HPDE6-E6E7 (cell line): ENCODE results near the gene FAM83E.

Source experiments
- DNase-seq: peaks from one replicate; pipeline ENCODE4 v3.0.0; 2011; ENCODE audit warnings: missing footprints; ENCODE audit errors: extremely low spot score

The FAM83E gene

DNA sequence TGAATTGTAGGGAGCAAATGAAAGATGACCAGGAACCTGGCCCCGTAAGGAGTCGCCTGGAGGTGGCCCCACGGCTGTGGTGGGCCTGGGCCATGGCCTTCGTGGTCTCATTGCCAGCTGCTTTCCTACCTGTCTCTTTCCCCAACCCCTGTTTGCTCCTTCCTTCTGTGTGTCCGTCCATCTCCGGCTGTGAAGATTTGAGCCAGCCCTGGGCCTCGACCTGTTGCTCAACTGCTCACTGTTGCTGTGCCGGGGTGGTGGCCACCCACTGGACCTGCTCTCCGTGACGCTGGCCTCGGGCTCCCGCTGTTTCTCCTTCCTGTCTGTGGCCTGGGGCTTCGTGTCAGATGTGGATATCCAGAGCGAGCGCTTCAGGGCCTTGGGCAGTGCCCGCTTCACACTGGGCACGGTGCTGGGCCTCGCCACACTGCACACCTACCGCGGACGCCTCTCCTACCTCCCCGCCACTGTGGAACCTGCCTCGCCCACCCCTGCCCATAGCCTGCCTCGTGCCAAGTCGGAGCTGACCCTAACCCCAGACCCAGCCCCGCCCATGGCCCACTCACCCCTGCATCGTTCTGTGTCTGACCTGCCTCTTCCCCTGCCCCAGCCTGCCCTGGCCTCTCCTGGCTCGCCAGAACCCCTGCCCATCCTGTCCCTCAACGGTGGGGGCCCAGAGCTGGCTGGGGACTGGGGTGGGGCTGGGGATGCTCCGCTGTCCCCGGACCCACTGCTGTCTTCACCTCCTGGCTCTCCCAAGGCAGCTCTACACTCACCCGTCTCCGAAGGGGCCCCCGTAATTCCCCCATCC is 13.8 kb upstream of the FAM83E start:
- no peak for DNase-seq

GRCh38 chr19:48627865-48628314 is 13.0 kb upstream of the FAM83E start:
- no peak for DNase-seq

GRCh38 chr19:48627201-48627864 is 12.5 kb upstream of the FAM83E start:
- no peak for DNase-seq

DNA sequence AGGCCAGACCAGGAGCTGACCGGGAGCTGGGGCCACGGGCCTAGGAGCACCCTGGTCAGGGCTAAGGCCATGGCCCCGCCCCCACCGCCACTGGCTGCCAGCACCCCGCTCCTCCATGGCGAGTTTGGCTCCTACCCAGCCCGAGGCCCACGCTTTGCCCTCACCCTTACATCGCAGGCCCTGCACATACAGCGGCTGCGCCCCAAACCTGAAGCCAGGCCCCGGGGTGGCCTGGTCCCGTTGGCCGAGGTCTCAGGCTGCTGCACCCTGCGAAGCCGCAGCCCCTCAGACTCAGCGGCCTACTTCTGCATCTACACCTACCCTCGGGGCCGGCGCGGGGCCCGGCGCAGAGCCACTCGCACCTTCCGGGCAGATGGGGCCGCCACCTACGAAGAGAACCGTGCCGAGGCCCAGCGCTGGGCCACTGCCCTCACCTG is 11.0 kb upstream of the FAM83E start:
- DNase-seq = no peak

GRCh38 chr19:48624791-48625723 is 10.2 kb upstream of the FAM83E start:
- no peak for DNase-seq

- no peak for DNase-seq
Observed at GRCh38 chr19:48624067-48624594, 9.3 kb upstream of the FAM83E start.

DNA sequence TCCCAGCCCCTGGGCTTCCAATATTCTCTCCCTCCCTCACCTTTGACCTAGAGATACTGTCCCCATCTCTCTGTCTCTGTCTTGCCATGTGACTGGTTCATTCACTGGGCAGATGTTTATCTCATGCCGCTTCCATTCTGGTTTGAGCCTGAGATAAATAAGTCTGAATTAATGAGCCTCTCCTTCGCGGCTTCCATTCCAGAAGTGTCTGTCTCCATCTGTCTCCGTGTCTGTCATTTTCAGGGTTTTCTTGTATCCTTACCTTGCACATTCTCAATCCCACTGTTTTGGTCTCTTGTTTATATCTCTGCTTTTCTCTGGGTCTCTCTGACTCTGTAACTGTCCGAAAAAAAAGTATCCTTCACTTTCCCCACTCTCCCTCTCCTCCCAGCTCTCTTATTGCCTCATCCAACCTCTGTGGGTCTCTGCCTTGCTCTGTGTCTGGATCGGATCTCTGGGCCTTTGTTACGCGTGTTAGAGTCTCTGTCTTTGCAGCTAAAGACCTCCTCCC is 8.7 kb upstream of the FAM83E start:
- DNase-seq = no peak

- DNase-seq = no peak
Observed at GRCh38 chr19:48619692-48620585, 5.1 kb upstream of the FAM83E start.

DNA sequence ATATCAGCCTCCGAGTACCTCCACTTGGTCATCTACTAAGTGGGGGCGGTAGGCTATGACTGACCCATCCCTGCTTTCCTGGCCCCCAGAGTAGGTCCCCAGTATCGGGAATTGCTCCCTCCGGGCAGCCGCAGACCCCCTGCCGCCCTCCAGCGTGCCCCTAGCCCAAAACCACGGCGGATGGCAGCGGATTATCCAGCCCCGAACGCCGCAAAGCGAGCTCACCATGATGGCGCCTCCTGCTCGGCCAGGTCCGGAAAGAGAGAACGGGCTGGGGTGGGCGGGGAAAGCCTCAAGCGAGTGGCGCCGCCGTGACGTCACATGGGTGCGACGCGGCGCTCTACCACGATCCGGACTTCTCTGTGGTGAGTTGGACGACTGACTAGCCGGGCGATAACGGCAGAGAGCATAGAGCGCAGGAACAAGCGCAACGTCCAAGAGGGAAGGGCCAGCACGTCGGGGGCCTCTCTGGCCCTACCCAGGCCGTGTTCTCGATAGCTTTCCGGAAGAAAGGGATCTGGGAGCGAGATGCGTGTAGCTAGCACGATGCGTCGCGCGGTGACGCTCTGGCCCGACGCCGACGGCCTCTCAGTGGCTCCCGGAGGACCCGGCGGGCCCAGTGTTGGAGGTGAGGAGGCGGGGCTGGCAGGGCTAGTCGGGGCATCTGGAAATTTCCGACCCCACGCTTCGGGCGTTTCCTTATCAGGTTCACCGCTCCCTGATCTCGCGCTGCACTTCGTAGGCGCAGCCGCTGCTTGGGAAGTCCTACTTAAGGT is 4.2 kb upstream of the FAM83E start, which contains the start of the genes RPL18 and SPHK2:
RPL18 (minus strand) TSS at position 263 of the 776 bp plus-strand sequence; CDS start at position 228, 35 bp downstream.
SPHK2 (plus strand) TSS at position 591 of the 776 bp plus-strand sequence. CDS start 1,009 bp downstream, outside the sequence.
- peak; percentile 95 for DNase-seq

DNA sequence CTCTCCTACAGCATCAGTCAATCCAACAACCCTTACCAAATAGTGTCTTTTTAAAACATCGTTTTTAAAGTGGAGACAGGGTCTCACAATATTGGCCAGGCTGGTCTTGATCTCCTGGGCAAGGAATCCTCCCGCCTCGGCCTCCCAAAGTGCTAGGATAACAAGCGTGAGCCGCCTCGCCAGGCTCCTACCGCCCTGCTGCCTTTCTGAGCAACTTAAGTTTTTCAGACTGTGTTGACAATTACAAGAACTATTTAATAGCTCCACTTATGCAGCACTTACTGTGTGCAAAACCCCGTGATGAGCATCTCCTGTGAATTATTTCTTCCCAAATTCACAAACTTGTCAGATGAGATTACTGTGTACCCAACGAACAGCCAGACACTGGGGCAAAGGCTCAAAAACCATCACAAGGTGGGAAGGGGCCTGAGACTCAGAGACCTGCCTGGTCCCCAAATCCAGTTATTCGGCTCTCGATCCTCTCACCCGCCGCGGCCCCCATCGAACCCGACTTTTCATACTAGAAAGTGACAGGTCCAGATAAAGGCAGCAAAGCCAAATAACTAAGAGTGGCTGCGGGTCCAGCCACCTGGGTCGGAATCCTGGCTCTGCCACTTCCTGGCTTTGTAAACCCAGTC is 3.5 kb upstream of the FAM83E start:
- DNase-seq = no peak

DNA sequence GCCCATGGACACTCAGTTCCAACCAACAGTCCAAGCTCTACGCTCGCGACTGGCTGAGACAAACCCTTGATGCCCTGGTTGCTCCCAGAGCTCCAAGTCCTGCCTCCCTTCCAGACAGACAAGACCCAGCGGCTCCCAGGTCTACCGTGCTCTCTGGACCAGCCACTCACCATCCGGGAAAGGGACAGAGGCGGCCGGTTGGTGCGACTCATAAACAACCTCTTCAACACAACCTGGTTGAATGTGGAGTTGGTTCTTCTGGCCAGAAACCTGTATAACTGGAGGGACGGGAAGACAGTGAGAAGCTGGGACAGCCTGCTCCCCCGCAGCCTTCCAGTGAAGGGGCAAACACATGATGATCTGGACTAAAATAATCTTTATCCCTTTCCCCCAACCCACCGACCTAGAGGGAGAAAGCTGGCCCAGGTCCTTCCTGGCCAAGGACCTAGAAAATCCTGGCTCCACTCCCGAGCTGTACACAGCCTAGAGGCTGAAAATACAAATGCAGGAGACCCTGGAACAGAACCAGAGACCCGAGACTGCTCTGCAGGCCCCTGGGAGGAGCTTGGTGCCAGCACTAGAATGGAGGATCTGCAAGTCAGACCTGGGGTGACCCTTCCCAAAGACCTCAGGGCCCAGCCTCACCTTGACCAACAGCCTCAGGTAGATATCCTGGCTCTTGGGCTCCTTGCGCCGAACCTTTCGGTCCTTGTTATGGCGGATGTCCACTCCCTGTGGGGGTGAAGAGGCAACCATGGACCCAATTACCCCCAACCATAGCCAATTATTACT is 2.5 kb upstream of the FAM83E start:
- DNase-seq = no peak

DNA sequence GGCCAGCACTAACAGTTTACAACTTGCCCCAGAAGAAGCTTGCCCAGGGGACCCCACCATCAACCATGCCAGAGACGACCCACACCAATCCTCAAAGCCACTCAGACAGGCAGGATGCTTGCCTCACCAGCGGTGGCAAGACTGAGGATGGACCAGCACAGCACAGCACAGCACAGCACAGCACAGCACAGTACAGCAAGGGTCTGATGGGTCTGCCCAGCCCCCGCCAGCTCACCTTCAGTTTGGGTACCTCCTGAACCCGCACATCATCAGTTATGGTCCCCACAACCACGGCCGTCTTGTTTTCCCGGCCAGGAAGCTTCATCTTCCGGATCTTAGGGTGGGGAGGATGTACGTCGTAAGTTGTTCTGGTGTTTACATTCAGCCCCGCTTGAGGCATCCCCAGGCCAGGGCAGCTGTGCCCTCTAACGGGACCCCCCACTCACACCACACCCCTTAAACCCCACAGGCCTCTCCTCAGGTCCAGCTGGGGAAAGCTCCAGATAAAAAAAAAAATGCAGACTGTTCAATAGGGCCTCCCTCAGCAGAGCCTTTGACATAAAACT is 1.7 kb upstream of the FAM83E start:
- no peak for DNase-seq

- DNase-seq = no peak
Observed at GRCh38 chr19:48616041-48616436, 1.2 kb upstream of the FAM83E start.

DNA sequence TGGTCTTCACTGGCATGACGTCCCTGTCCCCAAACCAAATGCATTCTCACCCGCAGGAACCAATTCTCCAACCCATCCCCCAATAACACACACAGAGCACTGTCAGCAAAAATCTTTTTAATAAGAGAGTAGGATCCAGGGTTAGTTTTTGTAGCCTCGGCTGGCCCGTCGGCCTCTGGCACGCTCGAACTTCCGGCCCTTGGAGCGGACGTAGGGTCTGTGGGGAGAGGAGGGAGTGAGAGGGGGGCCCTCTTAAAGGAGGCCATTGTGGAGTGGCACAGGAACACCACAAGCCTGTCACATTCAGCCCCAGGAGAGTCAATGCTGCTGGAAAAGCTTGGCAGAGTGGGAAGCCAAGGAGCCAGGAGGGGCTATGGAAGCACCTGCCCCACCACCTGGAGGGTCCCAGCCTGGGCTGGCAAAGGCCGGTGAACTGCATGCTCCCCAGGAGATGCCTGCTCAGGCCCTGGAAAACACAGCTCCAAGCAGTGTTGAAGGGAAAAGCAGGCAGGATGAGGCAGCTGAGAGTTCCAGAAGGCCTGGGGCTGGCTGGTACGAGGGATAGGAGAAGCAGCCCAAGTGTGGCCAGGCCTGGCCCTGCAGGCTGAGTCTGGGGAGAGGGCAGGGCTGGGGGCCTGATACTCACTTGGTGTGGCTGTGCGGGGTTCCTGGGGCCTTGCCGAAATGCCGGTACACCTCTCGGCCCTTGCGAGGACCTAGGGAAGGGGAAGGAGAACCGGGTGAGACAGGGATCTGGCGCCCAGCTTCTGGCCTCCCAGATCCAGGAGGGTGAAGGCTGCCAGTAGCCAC is 560 bp upstream of the FAM83E start:
- DNase-seq = no peak

- no peak for DNase-seq
Observed at GRCh38 chr19:48613852-48614435, 932 bp downstream of the FAM83E start.

- DNase-seq = no peak
Observed at GRCh38 chr19:48613024-48613851, 1.6 kb downstream of the FAM83E start.
